Measurements from ENCODE around the gene FAM234A.
A peak's percentile ranks its signal among the peaks of the same experiment; 100 is the strongest.
"Not testable (repeated sequence)": the region's sequence is repeated elsewhere in the genome, so short reads cannot be mapped to it uniquely, and the experiment has no call there.

FAM234A gene

GRCh38 chr16:239948-240277 lies 5.3 kb downstream of the FAM234A start:
- DNase-seq, result no peak

- DNase-seq, result no peak
Observed at GRCh38 chr16:240559-240958, 5.9 kb downstream of the FAM234A start.

- DNase-seq, result no peak
Observed at GRCh38 chr16:242281-242680, 7.7 kb downstream of the FAM234A start.

GRCh38 chr16:243348-243747 lies 8.7 kb downstream of the FAM234A start:
- no peak for DNase-seq

GRCh38 chr16:245105-245504 lies 10.5 kb downstream of the FAM234A start:
- DNase-seq, result no peak

- no peak for DNase-seq
Observed at GRCh38 chr16:247027-247426, 12.4 kb downstream of the FAM234A start.

GRCh38 chr16:249431-249830 lies 14.8 kb downstream of the FAM234A start:
- DNase-seq, result no peak

GRCh38 chr16:252366-253337 lies 18.0 kb downstream of the FAM234A start:
- DNase-seq, result peak; percentile 63

GRCh38 chr16:253833-254232 lies 19.2 kb downstream of the FAM234A start:
- DNase-seq, result no peak

- no peak for DNase-seq
Observed at GRCh38 chr16:254461-254860, 19.8 kb downstream of the FAM234A start.

GRCh38 chr16:255183-255582 lies 20.6 kb downstream of the FAM234A start:
- DNase-seq, result no peak

GRCh38 chr16:258091-258490 lies 23.5 kb downstream of the FAM234A start:
- not testable (repeated sequence) for DNase-seq

GRCh38 chr16:259226-259625 lies 24.6 kb downstream of the FAM234A start:
- DNase-seq, result no peak

GRCh38 chr16:259814-260253 lies 25.2 kb downstream of the FAM234A start:
- no peak for DNase-seq

GRCh38 chr16:260326-260725 lies 25.7 kb downstream of the FAM234A start:
- DNase-seq, result no peak

- DNase-seq, result no peak
Observed at GRCh38 chr16:261031-261691, 26.5 kb downstream of the FAM234A start.

- DNase-seq, result no peak
Observed at GRCh38 chr16:262121-262745, 27.6 kb downstream of the FAM234A start.

GRCh38 chr16:263182-263774 lies 28.7 kb downstream of the FAM234A start:
- no peak for DNase-seq

- no peak for DNase-seq
Observed at GRCh38 chr16:263944-264343, 29.3 kb downstream of the FAM234A start.

GRCh38 chr16:264440-264951 lies 29.9 kb downstream of the FAM234A start:
- no peak for DNase-seq

- DNase-seq, result no peak
Observed at GRCh38 chr16:265002-265529, 30.4 kb downstream of the FAM234A start.

GRCh38 chr16:265711-266110 lies 31.1 kb downstream of the FAM234A start:
- DNase-seq, result no peak
